ENCODE measurements around the gene NACC2.
"Not testable (repeated sequence)": the region's sequence is repeated elsewhere in the genome, so short reads cannot be mapped to it uniquely, and the experiment has no call there.

NACC2 gene

GRCh38 chr9:136039488-136039887 lies 55.6 kb downstream of the NACC2 start:
- no peak overlapping the region for H3K4me3 Mint-ChIP-seq
- peaks cover 24% of the 10 kb centered on the region for H3K9me3 Mint-ChIP-seq
- H3K27me3 Mint-ChIP-seq = no peaks in the 10 kb centered on the region
- peaks cover 2% of the 10 kb centered on the region for H3K4me1 Mint-ChIP-seq (ENCODE audit: low read depth)
- no peak overlapping the region for H3K27ac Mint-ChIP-seq
- H3K36me3 Mint-ChIP-seq (ENCODE audit: low read depth) = peaks cover 36% of the 10 kb centered on the region
- no peak for DNase-seq

- Mint-ChIP-seq H3K4me3 (no peak overlapping the region), H3K9me3 (peaks cover 24% of the 10 kb centered on the region), H3K27ac (no peak overlapping the region), H3K36me3 (ENCODE audit: low read depth) (peaks cover 44% of the 10 kb centered on the region), H3K4me1 (ENCODE audit: low read depth) (no peaks in the 10 kb centered on the region), H3K27me3 (no peaks in the 10 kb centered on the region)
- no peak for DNase-seq
These were observed 58.2 kb downstream of the NACC2 start for GRCh38 chr9:136036848-136037247.

DNA sequence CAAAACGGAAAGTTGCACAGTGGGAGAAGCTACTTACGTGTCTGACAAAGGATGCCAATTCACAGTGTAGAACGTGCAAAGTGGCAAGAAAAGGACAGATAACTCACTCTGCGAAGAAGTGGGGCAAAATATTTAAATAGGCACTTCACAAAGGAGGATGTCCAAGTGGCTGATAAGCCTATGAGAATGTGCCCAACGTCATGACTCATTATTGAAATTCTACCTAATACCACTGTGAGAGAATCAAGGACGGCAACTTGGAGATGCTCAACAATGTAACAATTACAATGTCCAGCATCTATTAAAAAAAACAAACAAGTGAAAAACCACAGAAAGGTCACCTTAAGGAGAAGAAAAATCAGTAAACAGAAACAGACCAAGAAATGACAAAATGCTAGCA lies 59.0 kb downstream of the NACC2 start:
- Mint-ChIP-seq H3K9me3 (peaks cover 24% of the 10 kb centered on the region), H3K36me3 (ENCODE audit: low read depth) (peaks cover 44% of the 10 kb centered on the region), H3K4me1 (ENCODE audit: low read depth) (no peaks in the 10 kb centered on the region), H3K4me3 (no peak overlapping the region), H3K27me3 (no peaks in the 10 kb centered on the region), H3K27ac (no peak overlapping the region)
- DNase-seq = no peak

GRCh38 chr9:136031741-136032730 lies 63.1 kb downstream of the NACC2 start:
- Mint-ChIP-seq H3K27me3 (no peaks in the 10 kb centered on the region), H3K9me3 (peaks cover 7% of the 10 kb centered on the region), H3K36me3 (ENCODE audit: low read depth) (peaks cover 32% of the 10 kb centered on the region), H3K27ac (no peak overlapping the region), H3K4me1 (ENCODE audit: low read depth) (no peaks in the 10 kb centered on the region), H3K4me3 (no peak overlapping the region)
- DNase-seq = no peak

DNA sequence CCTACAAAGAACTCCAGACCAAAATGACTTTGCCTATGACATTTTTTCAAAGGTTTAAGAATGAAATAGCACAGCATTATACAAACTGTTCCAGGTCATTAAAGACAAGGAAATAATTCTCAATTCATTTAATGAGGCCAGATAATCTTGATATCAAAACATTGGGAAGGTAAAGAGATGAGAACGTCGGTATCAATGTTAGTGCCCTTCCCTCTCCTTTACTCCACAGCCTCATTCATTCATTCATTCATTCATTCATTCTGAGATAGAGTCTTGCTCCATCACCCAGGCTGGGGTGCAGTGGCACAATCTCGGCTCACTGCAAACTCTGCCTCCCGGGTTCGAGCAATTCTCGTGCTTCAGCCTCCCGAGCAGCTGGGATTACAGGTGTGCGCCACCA lies 64.0 kb downstream of the NACC2 start:
- Mint-ChIP-seq H3K27me3 (no peaks in the 10 kb centered on the region), H3K4me3 (no peak overlapping the region), H3K4me1 (ENCODE audit: low read depth) (no peaks in the 10 kb centered on the region), H3K36me3 (ENCODE audit: low read depth) (peaks cover 25% of the 10 kb centered on the region), H3K9me3 (no peaks in the 10 kb centered on the region), H3K27ac (no peak overlapping the region)
- DNase-seq = no peak

DNA sequence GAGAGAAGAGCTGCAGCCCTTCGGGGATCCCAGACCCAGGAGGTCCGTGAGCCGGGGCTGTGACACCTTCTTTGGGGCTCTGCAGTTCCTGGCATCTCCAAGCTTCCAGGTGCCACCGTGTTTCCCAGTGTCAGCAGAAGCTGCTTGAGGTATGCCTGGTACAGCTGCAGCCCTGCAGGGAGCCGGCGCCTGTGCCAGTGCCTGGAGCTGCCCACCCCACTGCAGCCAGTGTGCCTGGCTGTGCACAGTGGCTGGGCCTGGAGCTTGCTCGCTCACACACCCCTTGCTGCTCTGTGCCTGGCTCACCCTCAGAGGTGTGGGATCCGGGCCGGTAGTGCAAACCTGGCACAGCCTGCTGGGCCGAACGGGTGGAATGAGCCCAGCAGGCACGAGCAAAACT lies 65.5 kb downstream of the NACC2 start:
- DNase-seq = peak; percentile 2
- Mint-ChIP-seq H3K36me3 (ENCODE audit: low read depth) (peaks cover 13% of the 10 kb centered on the region), H3K4me3 (no peak overlapping the region), H3K4me1 (ENCODE audit: low read depth) (no peaks in the 10 kb centered on the region), H3K9me3 (no peaks in the 10 kb centered on the region), H3K27ac (no peak overlapping the region), H3K27me3 (no peaks in the 10 kb centered on the region)

DNA sequence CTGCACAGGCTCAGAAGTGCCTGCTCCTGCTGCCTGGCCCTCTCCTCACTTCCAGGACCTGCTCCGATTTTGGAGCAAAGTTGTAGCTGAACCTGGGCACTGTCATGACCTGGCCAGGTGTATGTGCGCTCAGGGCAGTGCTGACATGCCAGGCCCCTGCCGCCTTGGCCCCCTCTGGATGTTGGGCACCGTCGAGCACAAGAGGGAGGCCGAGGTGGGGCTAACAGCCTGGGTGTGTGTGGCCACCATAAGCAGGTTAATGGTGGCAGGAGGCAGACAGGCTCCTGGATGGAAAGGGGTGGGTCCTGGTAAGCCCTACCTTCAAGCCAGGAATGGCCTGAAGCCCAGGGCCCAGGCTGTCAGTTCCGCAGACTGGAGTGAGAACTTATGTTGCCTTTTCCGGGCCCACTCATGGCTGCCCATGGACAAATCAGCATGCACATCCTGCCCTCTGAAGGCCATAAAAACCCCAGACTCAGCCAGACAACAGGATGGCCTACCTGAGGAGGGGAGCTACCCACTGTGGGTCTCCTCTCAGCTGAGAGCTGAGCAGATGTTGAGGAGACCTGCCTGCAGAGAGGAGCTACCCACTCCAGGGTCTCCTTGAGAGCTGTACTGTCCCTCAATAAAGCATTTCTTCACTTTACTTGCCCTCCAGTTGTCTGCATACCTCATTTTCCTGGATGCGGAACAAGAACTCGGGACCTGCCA lies 66.2 kb downstream of the NACC2 start:
- no peaks in the 10 kb centered on the region for H3K4me1 Mint-ChIP-seq (ENCODE audit: low read depth)
- peak; percentile 11 for DNase-seq
- no peaks in the 10 kb centered on the region for H3K9me3 Mint-ChIP-seq
- no peak overlapping the region for H3K4me3 Mint-ChIP-seq
- peaks cover 8% of the 10 kb centered on the region for H3K36me3 Mint-ChIP-seq (ENCODE audit: low read depth)
- no peaks in the 10 kb centered on the region for H3K27me3 Mint-ChIP-seq
- no peak overlapping the region for H3K27ac Mint-ChIP-seq

DNA sequence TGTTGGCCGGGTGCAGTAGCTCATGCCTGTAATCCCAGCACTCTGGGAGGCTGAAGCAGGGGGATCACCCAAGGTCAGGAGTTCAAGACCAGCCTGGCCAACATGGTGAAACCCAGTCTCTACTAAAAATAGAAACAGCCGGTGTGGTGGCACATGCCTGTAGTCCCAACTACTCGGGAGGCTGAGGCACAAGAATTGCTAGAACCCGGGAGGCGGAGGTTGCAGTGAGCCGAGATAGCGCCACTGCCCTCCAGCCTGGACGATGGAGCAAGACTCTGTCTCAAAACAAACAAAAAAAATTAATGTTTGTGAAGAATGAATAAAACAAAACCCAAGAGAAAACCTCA lies 68.2 kb downstream of the NACC2 start:
- not testable (repeated sequence) for H3K4me3 Mint-ChIP-seq; H3K36me3 Mint-ChIP-seq (ENCODE audit: low read depth); H3K27ac Mint-ChIP-seq; H3K27me3 Mint-ChIP-seq; H3K9me3 Mint-ChIP-seq; H3K4me1 Mint-ChIP-seq (ENCODE audit: low read depth)
- peak; percentile 2 for DNase-seq

DNA sequence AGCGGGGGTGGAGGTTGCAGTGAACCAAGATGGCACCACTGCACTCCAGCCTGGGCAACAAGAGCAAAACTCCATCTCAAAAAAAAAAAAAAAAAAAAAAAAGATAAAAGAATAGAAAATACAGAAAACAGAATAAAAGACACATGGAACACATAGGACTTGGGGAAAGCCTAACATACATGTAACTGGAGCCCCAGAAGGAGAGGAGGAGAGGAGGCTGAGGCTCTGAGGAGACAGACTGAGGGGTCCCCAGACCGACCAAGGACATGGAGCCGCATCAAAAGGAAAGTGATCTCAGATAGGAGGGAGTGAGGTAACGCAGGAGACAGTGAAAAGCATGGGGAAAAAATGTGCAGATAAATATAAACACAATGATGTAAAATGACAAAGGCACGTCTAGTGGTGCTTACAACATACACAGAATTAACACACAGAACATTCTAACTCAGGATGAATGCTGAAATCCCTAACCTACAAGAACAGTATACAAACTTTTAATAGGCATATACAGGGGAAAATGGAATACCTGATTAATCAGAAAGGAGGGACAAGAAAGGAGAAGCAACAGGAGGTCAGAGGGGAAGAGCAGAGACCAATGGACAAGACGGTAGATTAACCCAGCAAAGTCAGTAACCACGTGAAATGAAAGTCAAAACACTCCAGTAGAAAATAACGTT lies 68.7 kb downstream of the NACC2 start:
- H3K4me1 Mint-ChIP-seq (ENCODE audit: low read depth) = no peaks in the 10 kb centered on the region
- H3K27ac Mint-ChIP-seq = no peak overlapping the region
- H3K27me3 Mint-ChIP-seq = no peaks in the 10 kb centered on the region
- DNase-seq = no peak
- H3K9me3 Mint-ChIP-seq = no peaks in the 10 kb centered on the region
- peaks cover 5% of the 10 kb centered on the region for H3K36me3 Mint-ChIP-seq (ENCODE audit: low read depth)
- no peak overlapping the region for H3K4me3 Mint-ChIP-seq

GRCh38 chr9:136025481-136025880 lies 69.6 kb downstream of the NACC2 start:
- Mint-ChIP-seq H3K27ac (no peak overlapping the region), H3K36me3 (ENCODE audit: low read depth) (peaks cover 5% of the 10 kb centered on the region)

DNA sequence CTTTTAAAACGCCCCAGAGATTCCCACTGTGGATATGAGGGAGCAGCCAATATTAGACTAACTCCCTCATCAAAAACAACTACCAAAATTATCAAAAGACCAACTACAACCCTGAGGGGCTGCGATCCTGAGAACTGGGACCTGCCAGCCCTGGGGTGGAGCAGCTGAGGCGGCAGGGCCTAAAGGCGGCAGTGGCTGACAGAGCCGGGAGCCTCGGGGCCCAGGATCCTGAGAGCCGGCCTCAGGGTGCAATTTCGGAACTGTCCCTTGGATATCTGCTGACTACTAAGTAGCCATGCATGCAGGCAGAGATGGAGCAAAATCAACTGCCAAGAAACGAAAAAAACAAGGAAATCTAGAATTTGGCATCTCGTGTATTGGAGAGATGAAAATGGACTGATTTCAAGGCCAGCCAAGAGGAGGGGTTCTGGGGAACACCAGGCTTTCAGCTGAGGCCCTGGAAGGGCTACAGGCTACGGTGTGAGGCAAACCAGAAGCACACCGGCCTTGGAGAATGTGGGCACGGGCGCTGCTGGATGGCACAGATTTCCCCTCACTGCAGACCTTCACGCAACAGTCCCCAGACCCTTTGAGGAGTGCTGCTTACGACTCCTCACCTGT lies 70.3 kb downstream of the NACC2 start:
- H3K27ac Mint-ChIP-seq = no peak overlapping the region
- H3K9me3 Mint-ChIP-seq = no peaks in the 10 kb centered on the region
- peaks cover 3% of the 10 kb centered on the region for H3K36me3 Mint-ChIP-seq (ENCODE audit: low read depth)
- no peaks in the 10 kb centered on the region for H3K27me3 Mint-ChIP-seq
- DNase-seq = peak; percentile 5
- H3K4me1 Mint-ChIP-seq (ENCODE audit: low read depth) = peaks cover 6% of the 10 kb centered on the region
- H3K4me3 Mint-ChIP-seq = no peak overlapping the region

More at GRCh38 chr9:136025481-136025880, 69.6 kb downstream of the NACC2 start:
- no peaks in the 10 kb centered on the region for H3K27me3 Mint-ChIP-seq
- no peak overlapping the region for H3K4me3 Mint-ChIP-seq
- H3K4me1 Mint-ChIP-seq (ENCODE audit: low read depth) = peaks cover 2% of the 10 kb centered on the region
- no peaks in the 10 kb centered on the region for H3K9me3 Mint-ChIP-seq
- no peak for DNase-seq

- Mint-ChIP-seq H3K27me3 (no peaks in the 10 kb centered on the region), H3K4me1 (ENCODE audit: low read depth) (peaks cover 6% of the 10 kb centered on the region), H3K4me3 (no peak overlapping the region), H3K9me3 (no peaks in the 10 kb centered on the region), H3K36me3 (ENCODE audit: low read depth) (peaks cover 2% of the 10 kb centered on the region), H3K27ac (no peak overlapping the region)
- DNase-seq = no peak
These were observed 70.8 kb downstream of the NACC2 start for GRCh38 chr9:136024286-136024685.

- no peaks in the 10 kb centered on the region for H3K36me3 Mint-ChIP-seq (ENCODE audit: low read depth)
- no peak overlapping the region for H3K27ac Mint-ChIP-seq
- DNase-seq = peak; percentile 17
- H3K4me1 Mint-ChIP-seq (ENCODE audit: low read depth) = peaks cover 6% of the 10 kb centered on the region
- H3K9me3 Mint-ChIP-seq = no peaks in the 10 kb centered on the region
- no peaks in the 10 kb centered on the region for H3K27me3 Mint-ChIP-seq
- no peak overlapping the region for H3K4me3 Mint-ChIP-seq
These were observed 71.5 kb downstream of the NACC2 start for GRCh38 chr9:136023410-136024225.

All from activated T-cell treated with anti-CD3 and anti-CD28 coated beads, Interleukin-2, amount 50 U/mL, for 24 hours (primary cell).